ENCODE measurements around the gene ZNF236.

GRCh38 chr18:76928179-76928868 lies 106.0 kb downstream of the ZNF236 start:
- TF ChIP-seq CTCF (IDR thresholded peaks at IDR 0.05; ENCODE audit: insufficient read depth, low read length, poor library complexity, severe bottlenecking) (no peak), EZH2phosphoT487 (conservative IDR thresholded peaks at IDR 0.05; ENCODE audit: low read length) (no peak)

Data from SU-DHL-6 (cell line).